ENCODE data around the gene MALRD1.

- no peak for TF ChIP-seq EZH2 (IDR thresholded peaks at IDR 0.05; ENCODE audit: borderline replicate concordance)
- no peak for TF ChIP-seq CTCF (IDR thresholded peaks at IDR 0.05; ENCODE audit: poor library complexity)
These were observed 700.7 kb downstream of the MALRD1 start for GRCh38 chr10:19749185-19749729.
